ENCODE measurements around the gene ZMYND8. TPM values are rescaled to one million over a fixed set of nuclear protein-coding genes. Genes with fewer than 3 reads are reported as not detected.
"Not testable (repeated sequence)": the region's sequence is repeated elsewhere in the genome, so short reads cannot be mapped to it uniquely, and the experiment has no call there.

ZMYND8 gene
- total RNA-seq, 1 donor from 2014 or later: 13.6 TPM

DNA sequence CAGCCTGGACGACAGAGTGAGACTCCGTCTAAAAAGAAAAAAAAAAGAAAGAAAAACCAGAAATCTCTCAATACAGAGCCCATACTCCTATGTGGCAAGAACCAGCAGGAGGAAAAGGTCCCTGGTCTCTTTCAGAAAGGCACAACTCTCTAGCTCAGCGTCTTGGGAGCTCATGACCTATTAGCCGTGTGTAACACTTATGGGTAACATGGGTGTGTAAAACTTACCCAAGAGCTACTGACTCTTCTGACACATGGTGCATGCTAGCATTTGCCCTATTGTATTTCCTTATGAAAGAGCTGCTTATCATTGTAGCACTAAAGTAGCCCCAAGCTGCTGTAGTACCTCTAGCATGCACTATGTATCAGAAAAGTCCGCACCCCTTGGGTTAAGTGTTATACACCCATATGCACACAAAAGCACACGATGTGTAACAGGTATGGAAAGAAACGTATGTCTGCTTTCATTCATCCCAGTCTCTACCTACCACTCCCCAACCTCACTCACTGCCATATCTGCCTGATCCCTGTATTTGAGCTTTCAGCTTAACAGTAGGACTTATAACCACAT is 85.4 kb downstream of the ZMYND8 start:
- H3K4me3 ChIP-seq (ENCODE audit: low read length in 3 of 3): no peak overlapping the region
- no peak overlapping the region for H3K9ac ChIP-seq (ENCODE audit: low read depth in 1 of 3, low read length in 3 of 3)
- no peaks in the 10 kb centered on the region for H3K27me3 ChIP-seq (ENCODE audit: control insufficient read depth in 3 of 3, insufficient read depth in 3 of 3, low read length in 3 of 3)
- H3K27ac ChIP-seq (ENCODE audit: low read depth, low read length): no peak overlapping the region
- peaks cover 14 to 18% (median 15%) of the 10 kb centered on the region in 3 donors for H3K36me3 ChIP-seq (ENCODE audit: control insufficient read depth in 3 of 3, insufficient read depth in 3 of 3, low read length in 3 of 3)
- H3K9me3 ChIP-seq (ENCODE audit: control insufficient read depth in 3 of 3, low read length in 3 of 3): no peaks in the 10 kb centered on the region
- peaks cover 5 to 17% (median 5%) of the 10 kb centered on the region in 3 donors for H3K4me1 ChIP-seq (ENCODE audit: control insufficient read depth in 3 of 3, insufficient read depth in 3 of 3, low read length in 3 of 3)

DNA sequence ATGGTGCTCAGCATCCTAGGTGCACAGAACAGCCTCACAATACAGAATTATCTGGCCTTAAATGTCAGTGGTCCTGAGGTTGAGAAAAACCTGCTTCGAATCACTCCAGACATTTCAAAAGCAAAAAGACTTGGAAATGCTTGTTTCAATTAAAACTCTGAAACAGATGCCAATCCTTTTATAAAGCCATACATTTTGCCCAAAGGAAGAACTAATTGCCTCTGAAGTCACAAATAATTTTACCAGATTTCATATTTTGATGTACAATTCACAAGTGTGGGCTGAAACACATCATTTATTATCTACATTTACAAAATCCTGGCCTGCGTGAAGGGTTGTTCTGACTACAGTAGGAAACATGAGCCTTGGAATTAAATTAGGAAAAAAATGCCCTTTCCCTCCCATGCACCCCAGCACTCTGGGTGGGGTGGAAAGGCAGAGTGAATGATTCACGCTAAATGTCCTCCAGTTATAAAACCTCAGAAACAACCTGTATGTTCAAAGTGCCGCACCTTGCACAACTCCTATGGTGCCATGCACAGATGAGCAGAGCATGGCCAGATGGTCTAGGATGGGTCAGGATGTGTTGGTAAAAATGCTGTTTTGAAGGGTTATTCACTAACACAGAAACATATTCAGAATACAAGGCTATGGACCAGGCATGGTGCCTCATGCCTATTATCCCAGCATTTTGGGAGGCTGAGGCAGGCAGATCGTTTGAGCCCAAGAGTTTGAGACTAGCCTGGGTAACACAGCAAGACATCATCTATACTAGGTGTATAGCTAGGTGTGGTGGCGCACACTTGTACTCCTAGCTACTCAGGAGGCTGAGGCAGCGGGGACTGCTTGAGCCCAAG is 87.0 kb downstream of the ZMYND8 start:
- Histone ChIP-seq H3K9me3 (ENCODE audit: control insufficient read depth in 3 of 3, low read length in 3 of 3) (no peaks in the 10 kb centered on the region), H3K36me3 (ENCODE audit: control insufficient read depth in 3 of 3, insufficient read depth in 3 of 3, low read length in 3 of 3) (peaks cover 9 to 14% (median 13%) of the 10 kb centered on the region in 3 donors), H3K4me3 (ENCODE audit: low read length in 3 of 3) (no peak overlapping the region), H3K9ac (ENCODE audit: low read depth in 1 of 3, low read length in 3 of 3) (no peak overlapping the region), H3K4me1 (ENCODE audit: control insufficient read depth in 3 of 3, insufficient read depth in 3 of 3, low read length in 3 of 3) (peaks cover 2 to 15% (median 3%) of the 10 kb centered on the region in 3 donors), H3K27me3 (ENCODE audit: control insufficient read depth in 3 of 3, insufficient read depth in 3 of 3, low read length in 3 of 3) (no peaks in the 10 kb centered on the region), H3K27ac (ENCODE audit: low read depth, low read length) (no peak overlapping the region)

DNA sequence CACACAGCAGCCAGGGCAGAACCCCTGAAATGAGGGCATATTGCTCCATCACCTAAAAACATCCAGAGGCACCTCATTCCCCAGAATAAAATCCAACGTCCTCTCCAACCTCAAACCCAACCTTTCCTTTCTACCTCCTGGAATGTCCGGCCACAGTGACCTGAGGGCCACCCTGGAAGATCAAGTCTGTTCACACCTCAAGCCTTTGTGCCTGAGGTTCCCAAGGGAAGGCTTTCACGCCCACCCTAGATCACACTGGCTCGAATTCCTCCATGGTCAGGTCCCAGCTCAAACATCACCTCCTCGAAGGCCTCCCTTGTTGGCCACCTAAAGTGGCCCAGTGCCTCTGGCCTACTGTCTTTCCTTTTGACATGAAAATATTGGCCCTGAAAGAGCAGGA is 88.9 kb downstream of the ZMYND8 start:
- H3K9me3 ChIP-seq (ENCODE audit: control insufficient read depth in 3 of 3, low read length in 3 of 3): no peaks in the 10 kb centered on the region
- H3K9ac ChIP-seq (ENCODE audit: low read depth in 1 of 3, low read length in 3 of 3): no peak overlapping the region
- no peaks in the 10 kb centered on the region for H3K27me3 ChIP-seq (ENCODE audit: control insufficient read depth in 3 of 3, insufficient read depth in 3 of 3, low read length in 3 of 3)
- H3K36me3 ChIP-seq (ENCODE audit: control insufficient read depth in 3 of 3, insufficient read depth in 3 of 3, low read length in 3 of 3): peaks cover 9 to 14% (median 13%) of the 10 kb centered on the region in 3 donors
- H3K4me1 ChIP-seq (ENCODE audit: control insufficient read depth in 3 of 3, insufficient read depth in 3 of 3, low read length in 3 of 3): peaks cover 15 to 19% (median 16%) of the 10 kb centered on the region in 3 donors
- H3K4me3 ChIP-seq (ENCODE audit: low read length in 3 of 3): no peak overlapping the region
- no peak overlapping the region for H3K27ac ChIP-seq (ENCODE audit: low read depth, low read length)

DNA sequence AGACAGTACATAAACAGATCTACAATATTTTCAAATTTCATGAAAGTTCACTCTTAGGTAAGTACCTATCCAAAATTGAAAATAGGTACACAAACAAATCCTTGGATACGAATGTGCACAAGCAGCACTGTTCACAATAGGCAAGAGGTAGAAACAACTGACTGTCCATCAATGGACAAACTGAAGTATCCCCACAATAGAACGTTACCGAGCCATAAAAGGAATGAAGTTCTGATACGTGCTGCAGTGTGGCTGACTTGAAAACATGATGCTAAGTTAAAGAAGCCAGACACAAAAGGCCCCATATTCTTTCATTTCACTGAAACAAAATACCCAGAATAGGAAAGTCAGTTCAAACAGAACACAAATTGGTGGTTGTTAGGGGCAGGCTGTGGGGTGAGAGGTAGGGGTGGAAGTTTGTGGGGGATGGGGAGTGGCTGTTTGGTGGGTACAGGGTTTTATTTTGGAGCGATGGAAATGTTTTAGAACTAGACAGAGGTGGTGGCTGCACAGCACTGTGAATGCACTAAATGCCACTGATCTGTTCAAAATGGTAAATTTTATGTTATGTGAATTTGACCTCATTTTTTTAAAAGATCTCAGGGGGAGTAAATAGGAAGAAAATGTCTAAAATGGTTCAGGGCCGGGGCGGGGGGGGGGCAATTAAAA is 89.5 kb downstream of the ZMYND8 start:
- Histone ChIP-seq H3K27me3 (ENCODE audit: control insufficient read depth in 3 of 3, insufficient read depth in 3 of 3, low read length in 3 of 3) (no peaks in the 10 kb centered on the region), H3K4me3 (ENCODE audit: low read length in 3 of 3) (no peak overlapping the region), H3K9ac (ENCODE audit: low read depth in 1 of 3, low read length in 3 of 3) (no peak overlapping the region), H3K4me1 (ENCODE audit: control insufficient read depth in 3 of 3, insufficient read depth in 3 of 3, low read length in 3 of 3) (peaks cover 17 to 23% (median 21%) of the 10 kb centered on the region in 3 donors), H3K36me3 (ENCODE audit: control insufficient read depth in 3 of 3, insufficient read depth in 3 of 3, low read length in 3 of 3) (peaks cover 9 to 14% (median 13%) of the 10 kb centered on the region in 3 donors), H3K27ac (ENCODE audit: low read depth, low read length) (no peak overlapping the region), H3K9me3 (ENCODE audit: control insufficient read depth in 3 of 3, low read length in 3 of 3) (no peaks in the 10 kb centered on the region)

DNA sequence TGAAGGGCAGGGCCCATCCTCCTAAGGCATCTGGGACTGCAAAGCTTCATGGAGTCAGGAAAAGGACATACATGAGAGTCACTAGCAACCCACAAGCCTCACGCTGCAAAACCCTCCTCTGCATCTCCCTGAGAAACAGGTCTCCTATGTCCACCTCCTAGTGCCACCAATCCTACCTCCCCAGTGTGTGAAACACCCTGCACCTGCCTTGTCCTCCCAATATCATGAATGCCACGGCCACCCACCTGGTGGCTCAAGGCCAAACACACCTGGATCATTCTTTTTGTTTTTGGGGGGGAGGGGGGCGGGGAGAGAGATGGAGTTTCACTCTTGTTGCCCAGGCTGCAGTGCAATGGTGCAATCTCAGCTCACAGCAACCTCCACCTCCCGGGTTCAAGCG is 90.5 kb downstream of the ZMYND8 start:
- Histone ChIP-seq H3K27me3 (ENCODE audit: control insufficient read depth in 3 of 3, insufficient read depth in 3 of 3, low read length in 3 of 3) (no peaks in the 10 kb centered on the region), H3K27ac (ENCODE audit: low read depth, low read length) (no peak overlapping the region), H3K36me3 (ENCODE audit: control insufficient read depth in 3 of 3, insufficient read depth in 3 of 3, low read length in 3 of 3) (peaks cover 18 to 21% (median 20%) of the 10 kb centered on the region in 3 donors), H3K9ac (ENCODE audit: low read depth in 1 of 3, low read length in 3 of 3) (no peak overlapping the region), H3K4me1 (ENCODE audit: control insufficient read depth in 3 of 3, insufficient read depth in 3 of 3, low read length in 3 of 3) (peaks cover 17 to 23% (median 21%) of the 10 kb centered on the region in 3 donors), H3K9me3 (ENCODE audit: control insufficient read depth in 3 of 3, low read length in 3 of 3) (no peaks in the 10 kb centered on the region), H3K4me3 (ENCODE audit: low read length in 3 of 3) (no peak overlapping the region)

DNA sequence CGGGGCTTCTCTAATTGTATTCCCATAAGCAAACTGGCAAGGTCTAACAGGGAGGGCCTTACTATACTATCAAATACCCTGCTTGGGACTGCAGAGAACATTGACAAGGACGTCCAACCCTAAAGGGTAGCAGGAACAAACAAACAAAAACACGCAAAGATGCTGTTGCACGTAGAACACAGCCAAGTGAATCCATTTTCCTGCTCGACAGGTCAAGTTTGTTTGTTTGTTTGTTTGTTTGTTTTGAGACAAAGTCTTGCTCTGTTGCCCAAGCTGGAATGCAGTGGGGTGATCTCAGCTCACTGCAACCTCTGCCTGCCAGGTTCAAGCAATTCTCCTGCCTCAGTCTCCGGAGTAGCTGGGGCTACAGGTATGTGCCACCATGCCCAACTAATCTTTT is 91.3 kb downstream of the ZMYND8 start:
- Histone ChIP-seq H3K9me3 (ENCODE audit: control insufficient read depth in 3 of 3, low read length in 3 of 3) (no peaks in the 10 kb centered on the region), H3K4me3 (ENCODE audit: low read length in 3 of 3) (no peak overlapping the region), H3K27ac (ENCODE audit: low read depth, low read length) (no peak overlapping the region), H3K9ac (ENCODE audit: low read depth in 1 of 3, low read length in 3 of 3) (no peak overlapping the region), H3K4me1 (ENCODE audit: control insufficient read depth in 3 of 3, insufficient read depth in 3 of 3, low read length in 3 of 3) (peaks cover 17 to 23% (median 21%) of the 10 kb centered on the region in 3 donors), H3K27me3 (ENCODE audit: control insufficient read depth in 3 of 3, insufficient read depth in 3 of 3, low read length in 3 of 3) (no peaks in the 10 kb centered on the region), H3K36me3 (ENCODE audit: control insufficient read depth in 3 of 3, insufficient read depth in 3 of 3, low read length in 3 of 3) (peaks cover 20 to 26% (median 23%) of the 10 kb centered on the region in 3 donors)

DNA sequence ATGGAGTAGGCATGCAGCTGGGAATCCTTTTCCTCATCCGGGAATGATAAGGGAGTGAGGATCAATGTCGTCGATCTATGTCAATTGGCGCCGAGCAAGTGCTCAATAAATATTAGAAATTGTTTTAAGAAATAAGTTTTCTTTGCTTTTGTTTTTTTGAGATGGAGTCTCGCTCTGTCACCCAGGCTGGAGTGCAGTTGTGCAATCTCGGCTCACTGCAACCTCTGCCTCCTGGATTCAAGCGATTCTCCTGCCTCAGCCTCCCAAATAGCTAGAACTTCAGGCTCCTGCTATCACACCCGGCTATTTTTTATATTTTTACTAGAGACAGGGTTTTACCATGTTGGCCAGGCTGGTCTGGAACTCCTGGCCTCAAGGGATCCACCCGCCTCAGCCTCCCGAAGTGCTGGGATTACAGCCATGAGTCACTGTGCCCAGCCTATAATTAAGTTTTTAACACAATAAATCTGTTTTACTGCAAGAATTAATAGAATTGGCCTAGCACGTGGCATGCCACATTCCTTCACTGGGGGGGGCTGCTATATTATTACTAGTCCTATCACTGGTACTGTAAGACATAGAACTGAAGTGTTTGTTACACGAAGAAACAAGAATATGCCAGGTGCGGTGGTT is 92.2 kb downstream of the ZMYND8 start:
- not testable (repeated sequence) for H3K27me3 ChIP-seq (ENCODE audit: control insufficient read depth in 3 of 3, insufficient read depth in 3 of 3, low read length in 3 of 3); H3K4me3 ChIP-seq (ENCODE audit: low read length in 3 of 3); H3K9me3 ChIP-seq (ENCODE audit: control insufficient read depth in 3 of 3, low read length in 3 of 3); H3K9ac ChIP-seq (ENCODE audit: low read depth in 1 of 3, low read length in 3 of 3); H3K27ac ChIP-seq (ENCODE audit: low read depth, low read length)
- H3K36me3 ChIP-seq (ENCODE audit: control insufficient read depth in 3 of 3, insufficient read depth in 3 of 3, low read length in 3 of 3): peaks cover 18 to 25% (median 21%) of the 10 kb centered on the region in 3 donors
- peaks cover 17 to 25% (median 23%) of the 10 kb centered on the region in 3 donors for H3K4me1 ChIP-seq (ENCODE audit: control insufficient read depth in 3 of 3, insufficient read depth in 3 of 3, low read length in 3 of 3)

DNA sequence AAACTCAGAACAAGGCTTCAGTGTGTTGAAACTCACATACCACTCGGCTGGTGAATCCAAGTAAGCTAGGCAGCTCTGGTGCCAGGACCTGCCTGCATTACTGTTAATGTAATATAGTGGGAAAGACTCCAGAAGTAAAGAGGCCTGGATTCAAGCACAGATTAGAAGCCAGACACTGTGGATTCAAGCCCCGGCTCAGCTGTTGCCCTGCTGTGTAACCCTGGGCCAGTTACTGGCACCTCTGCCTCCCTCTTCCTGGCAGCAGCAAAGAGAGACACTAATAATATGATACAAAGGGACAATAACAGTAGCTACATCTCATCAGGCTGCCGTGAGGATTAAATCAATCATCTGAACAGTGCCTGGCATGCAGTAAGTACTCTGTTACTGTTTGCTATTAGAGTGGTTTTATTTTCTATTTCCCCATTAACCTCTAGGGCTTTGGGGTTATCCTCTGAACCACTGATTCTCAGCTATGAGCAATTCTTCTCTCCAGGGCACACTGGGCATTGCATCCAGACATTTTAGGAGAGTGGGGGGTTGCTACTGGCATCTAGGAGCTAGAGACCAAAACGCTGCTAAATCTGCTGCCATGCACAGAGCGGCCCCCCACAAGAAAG is 92.9 kb downstream of the ZMYND8 start:
- Histone ChIP-seq H3K4me1 (ENCODE audit: control insufficient read depth in 3 of 3, insufficient read depth in 3 of 3, low read length in 3 of 3) (peaks cover 20 to 30% (median 29%) of the 10 kb centered on the region in 3 donors), H3K9ac (ENCODE audit: low read depth in 1 of 3, low read length in 3 of 3) (no peak overlapping the region), H3K27me3 (ENCODE audit: control insufficient read depth in 3 of 3, insufficient read depth in 3 of 3, low read length in 3 of 3) (no peaks in the 10 kb centered on the region), H3K4me3 (ENCODE audit: low read length in 3 of 3) (no peak overlapping the region), H3K9me3 (ENCODE audit: control insufficient read depth in 3 of 3, low read length in 3 of 3) (no peaks in the 10 kb centered on the region), H3K27ac (ENCODE audit: low read depth, low read length) (peak overlapping the region; percentile 0), H3K36me3 (ENCODE audit: control insufficient read depth in 3 of 3, insufficient read depth in 3 of 3, low read length in 3 of 3) (peaks cover 20 to 28% (median 21%) of the 10 kb centered on the region in 3 donors)

DNA sequence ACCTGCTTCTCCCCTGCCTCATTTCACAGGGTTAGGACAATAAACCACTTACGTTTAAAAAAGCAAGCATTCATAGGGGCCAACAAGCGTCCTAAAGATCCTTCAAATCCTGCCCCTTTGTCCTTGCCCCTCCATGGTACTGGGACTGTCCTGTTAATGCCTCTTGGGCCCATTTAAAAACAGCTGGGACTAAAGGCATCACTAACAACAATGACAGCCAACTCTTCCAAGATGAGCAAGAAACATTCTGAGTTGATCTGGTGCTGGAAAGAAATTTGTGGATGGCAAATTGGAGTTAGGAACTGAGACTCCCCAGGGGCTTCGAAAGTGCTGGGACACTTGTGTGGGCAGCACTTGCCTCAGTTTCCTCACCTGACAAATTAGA is 93.4 kb downstream of the ZMYND8 start:
- Histone ChIP-seq H3K4me1 (ENCODE audit: control insufficient read depth in 3 of 3, insufficient read depth in 3 of 3, low read length in 3 of 3) (peaks cover 22 to 31% (median 30%) of the 10 kb centered on the region in 3 donors), H3K9ac (ENCODE audit: low read depth in 1 of 3, low read length in 3 of 3) (no peak overlapping the region), H3K27me3 (ENCODE audit: control insufficient read depth in 3 of 3, insufficient read depth in 3 of 3, low read length in 3 of 3) (no peaks in the 10 kb centered on the region), H3K4me3 (ENCODE audit: low read length in 3 of 3) (no peak overlapping the region), H3K27ac (ENCODE audit: low read depth, low read length) (peak overlapping the region; percentile 0), H3K9me3 (ENCODE audit: control insufficient read depth in 3 of 3, low read length in 3 of 3) (no peaks in the 10 kb centered on the region), H3K36me3 (ENCODE audit: control insufficient read depth in 3 of 3, insufficient read depth in 3 of 3, low read length in 3 of 3) (peaks cover 20 to 28% (median 21%) of the 10 kb centered on the region in 3 donors)

All from skeletal muscle tissue (tissue), 4 donors.